LHCN-M2 (cell line): ENCODE data around the gene PSMB10. TPM values are rescaled to one million over a fixed set of nuclear protein-coding genes. Genes with fewer than 3 reads are reported as not detected.
"Not testable (repeated sequence)": the region's sequence is repeated elsewhere in the genome, so short reads cannot be mapped to it uniquely, and the experiment has no call there.

ENCODE experiments used
- DNase-seq: peaks from one replicate; pipeline ENCODE4 v3.0.0-alpha.2; 2012; ENCODE audit warnings: low read depth
- polyA plus RNA-seq: library from polyadenylated mRNA; unstranded; fragments of >200 nt; gene quantifications from one replicate; pipeline ENCODE4 v1.2.1, GENCODE V29; 2012; ENCODE audit warnings: missing spikeins
- total RNA-seq: library from RNA; depleted of rRNA; stranded (reverse); fragments of >200 nt; gene quantifications from 2 replicates; pipeline ENCODE4 v1.2.3, GENCODE V29; 2014; rRNA removed

The PSMB10 gene
- total RNA-seq = 37.6 and 38.1 TPM in 2 replicates
- 95.7 TPM for polyA plus RNA-seq

DNA sequence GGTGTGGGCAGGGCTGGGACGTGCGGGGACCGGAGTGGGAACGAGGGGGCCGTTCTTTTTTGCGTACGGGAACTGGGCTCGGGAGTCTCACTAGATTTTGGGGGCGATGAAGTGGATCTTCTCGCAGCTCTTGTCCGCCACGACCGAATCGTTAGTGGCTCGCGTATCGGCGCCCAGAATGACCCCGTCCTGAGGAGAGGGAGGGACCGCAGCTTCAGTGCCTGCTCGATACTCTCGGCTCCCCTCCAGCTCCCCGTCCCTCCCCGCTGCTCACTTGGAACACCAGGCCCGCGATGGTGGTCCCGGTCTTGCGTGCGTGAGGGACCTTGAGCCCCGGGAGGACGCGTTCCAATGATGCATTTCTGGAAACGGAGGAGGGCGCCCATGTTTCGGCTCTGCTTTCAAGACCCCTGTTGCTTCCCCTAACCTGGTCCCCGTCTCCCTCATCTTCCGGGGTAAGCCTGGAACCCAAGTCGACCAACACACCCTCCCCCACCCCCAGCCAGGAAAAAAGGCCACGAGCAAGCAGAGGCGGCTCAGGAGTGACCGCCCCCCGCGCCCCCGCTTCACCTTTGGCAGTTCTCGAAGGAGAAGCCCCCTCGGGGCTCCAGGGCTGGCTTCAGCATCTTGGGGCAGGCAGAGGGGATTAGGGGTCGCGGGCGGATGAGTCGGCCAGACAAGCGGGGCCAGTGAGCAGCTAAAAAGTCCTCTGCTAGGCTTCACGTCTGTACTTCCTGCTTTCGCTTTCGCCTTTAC lies at the start of gene PSMB10:
Gene PSMB10 (minus strand): TSS at position 727 of the 756 bp plus-strand sequence. CDS start 101 bp downstream, at position 626.
- DNase-seq = peak; percentile 71

GRCh38 chr16:67982011-67982696 lies 45.5 kb upstream of the PSMB10 start:
- DNase-seq = no peak

DNA sequence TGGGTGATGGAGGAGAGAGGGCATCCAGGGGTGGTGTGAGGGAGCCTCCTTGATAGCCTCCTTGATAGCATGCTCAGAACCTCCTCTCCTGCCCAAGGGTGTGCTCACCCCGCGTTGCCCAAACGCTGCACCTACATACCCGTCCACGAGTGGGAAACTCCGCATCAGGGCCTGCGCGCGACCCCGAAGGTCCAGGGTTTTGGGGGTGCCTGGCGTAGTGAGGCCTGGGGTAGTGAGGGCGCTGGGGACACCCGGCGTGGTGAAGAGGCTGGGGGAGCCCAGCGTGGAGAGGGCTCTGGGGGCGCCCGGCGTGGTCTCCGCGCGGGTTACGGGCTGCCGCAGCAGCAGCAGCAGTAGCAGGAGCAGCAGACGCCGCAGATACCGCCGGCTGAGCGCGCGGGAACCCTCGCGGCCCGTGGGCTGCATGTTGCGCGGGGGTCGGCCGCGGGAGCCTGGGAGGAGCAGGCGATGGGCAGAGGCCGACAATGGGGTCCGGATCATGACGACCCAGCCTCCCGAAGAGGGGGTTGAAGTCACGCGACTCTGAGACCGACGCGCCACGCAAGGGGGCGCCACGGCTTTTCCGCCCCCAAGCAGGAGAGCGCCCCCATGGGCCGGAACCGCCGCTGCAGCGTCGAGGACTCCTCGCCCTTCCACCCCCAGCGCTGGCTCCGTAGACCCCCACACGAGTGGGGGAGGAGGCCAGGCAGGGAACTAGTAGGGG lies 43.5 kb upstream of the PSMB10 start, which contains the start of gene DPEP3:
Gene DPEP3 (minus strand): TSS at position 545 of the 724 bp plus-strand sequence. CDS start 119 bp downstream, at position 426.
- DNase-seq = no peak

GRCh38 chr16:67977469-67978227 lies 41.0 kb upstream of the PSMB10 start:
- no peak for DNase-seq

GRCh38 chr16:67977005-67977404 lies 40.4 kb upstream of the PSMB10 start:
- no peak for DNase-seq

DNA sequence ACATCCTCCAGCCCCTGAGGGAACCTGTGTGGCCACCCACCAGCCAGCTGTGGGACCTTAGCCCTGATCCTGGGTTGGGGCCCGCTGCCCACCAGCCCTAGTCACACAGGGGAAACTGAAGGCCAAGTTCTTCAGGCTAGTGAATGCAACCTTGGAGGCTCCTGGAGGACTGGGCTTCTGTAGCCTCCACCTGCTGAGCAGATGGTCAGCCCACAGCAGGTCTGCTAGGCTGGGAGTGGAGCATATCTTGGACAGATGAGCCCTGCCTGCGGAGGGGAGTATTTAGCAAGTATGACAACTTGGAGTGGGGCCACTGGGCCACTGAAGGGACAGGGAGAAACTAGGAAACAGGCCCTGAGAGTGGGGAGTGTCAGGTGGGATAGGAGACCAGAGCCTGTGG lies 39.6 kb upstream of the PSMB10 start:
- DNase-seq = no peak

- DNase-seq = no peak
Observed at GRCh38 chr16:67975321-67976105, 38.9 kb upstream of the PSMB10 start.

DNA sequence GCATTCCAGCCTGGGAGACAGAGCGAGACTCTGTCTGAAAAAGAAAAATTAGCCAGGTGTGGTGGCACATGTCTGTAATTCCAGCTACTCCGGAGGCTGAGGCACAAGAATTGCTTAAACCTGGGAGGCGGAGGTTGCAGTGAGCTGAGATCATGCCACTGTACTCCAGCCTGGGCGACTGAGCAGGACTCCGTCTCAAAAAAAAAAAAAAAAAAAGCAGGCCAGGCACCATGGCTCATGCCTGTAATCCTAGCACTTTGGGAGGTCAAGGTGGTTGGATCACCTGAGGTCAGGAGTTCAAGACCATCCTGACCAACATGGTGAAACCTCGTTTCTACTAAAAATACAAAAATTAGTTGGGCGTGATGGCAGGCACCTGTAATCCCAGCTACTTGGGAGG lies 35.6 kb upstream of the PSMB10 start:
- DNase-seq = not testable (repeated sequence)

- no peak for DNase-seq
Observed at GRCh38 chr16:67971111-67971510, 34.5 kb upstream of the PSMB10 start.

- no peak for DNase-seq
Observed at GRCh38 chr16:67969254-67970039, 32.8 kb upstream of the PSMB10 start.

GRCh38 chr16:67968400-67969253 lies 32.0 kb upstream of the PSMB10 start, which contains the start of gene SLC12A4:
Gene SLC12A4, minus strand, starts transcription at chr16:67968637. Its CDS starts 84 bp downstream, at chr16:67968553.
- DNase-seq = peak; percentile 78

- DNase-seq = peak; percentile 19
Observed at GRCh38 chr16:67967958-67968399, 31.3 kb upstream of the PSMB10 start.

DNA sequence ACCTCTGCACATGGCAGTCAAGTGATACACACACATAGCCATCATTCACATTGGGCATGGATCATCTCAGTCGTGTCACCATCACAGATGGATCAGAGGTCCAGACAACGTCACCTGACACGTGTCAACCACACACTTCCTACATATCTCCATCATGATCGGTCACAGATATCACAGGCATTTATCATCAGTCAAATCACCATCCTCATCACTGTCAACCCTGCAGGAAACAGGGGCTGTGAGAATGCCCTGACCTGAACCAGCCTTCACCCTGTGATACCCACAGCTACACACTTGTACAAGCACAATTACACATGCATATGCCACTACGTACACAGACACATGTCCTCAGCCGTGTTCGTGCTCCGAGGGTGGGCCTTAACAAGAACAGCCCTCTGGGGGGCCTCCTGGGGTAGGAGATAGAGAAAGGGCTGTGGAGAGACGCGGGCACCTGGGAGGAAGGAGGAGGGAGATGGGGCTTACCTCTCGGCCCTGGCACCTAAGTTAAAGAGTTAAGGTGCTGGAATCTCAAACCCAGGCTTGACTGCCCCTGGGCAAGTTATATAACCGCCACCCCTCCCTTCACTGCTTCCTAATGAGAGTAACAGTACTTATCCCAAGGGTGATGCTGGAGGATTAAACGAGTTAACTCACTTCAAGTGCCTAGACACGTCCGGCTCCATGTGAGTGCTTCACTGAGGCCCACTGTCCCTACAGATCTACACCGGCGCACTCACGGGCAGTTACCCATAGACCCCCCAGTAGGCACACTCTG lies 30.7 kb upstream of the PSMB10 start:
- DNase-seq = no peak

DNA sequence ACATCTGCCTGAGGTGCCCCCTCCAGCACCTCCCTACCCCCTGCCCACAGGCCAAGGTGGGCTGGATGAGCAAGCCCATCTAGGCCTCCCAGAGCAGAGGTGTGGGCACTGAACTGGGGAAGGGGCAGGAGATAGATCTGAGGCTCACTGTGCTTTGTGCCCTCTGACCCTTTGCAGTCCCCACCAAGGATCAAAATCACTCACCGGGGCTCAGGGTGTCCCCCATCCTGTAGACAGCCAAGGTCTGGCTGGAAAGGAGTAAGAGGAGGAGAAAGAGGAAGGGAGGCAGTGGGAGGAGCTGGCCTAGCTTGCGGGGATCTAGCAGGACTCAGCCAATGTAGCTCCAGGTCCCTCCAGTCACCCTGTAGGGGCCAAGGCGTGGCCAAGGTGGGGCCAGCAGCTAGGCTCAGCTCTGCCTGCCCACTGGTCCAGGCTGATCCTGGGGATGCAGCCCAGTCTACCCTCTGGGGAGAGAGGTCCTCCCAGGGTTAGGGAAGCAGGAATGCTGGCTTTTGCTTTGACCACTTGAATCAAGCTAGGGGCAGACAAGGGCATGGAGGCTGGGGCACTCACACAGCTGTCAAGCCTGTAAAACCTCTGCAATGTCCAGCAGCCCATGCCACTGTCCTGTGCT lies 30.0 kb upstream of the PSMB10 start:
- DNase-seq = peak; percentile 70

- DNase-seq = peak; percentile 25
Observed at GRCh38 chr16:67965668-67966548, 29.3 kb upstream of the PSMB10 start.

GRCh38 chr16:67964477-67965131 lies 28.0 kb upstream of the PSMB10 start:
- DNase-seq = no peak
